ENCODE data around the gene PCNX2.

The PCNX2 gene

DNA sequence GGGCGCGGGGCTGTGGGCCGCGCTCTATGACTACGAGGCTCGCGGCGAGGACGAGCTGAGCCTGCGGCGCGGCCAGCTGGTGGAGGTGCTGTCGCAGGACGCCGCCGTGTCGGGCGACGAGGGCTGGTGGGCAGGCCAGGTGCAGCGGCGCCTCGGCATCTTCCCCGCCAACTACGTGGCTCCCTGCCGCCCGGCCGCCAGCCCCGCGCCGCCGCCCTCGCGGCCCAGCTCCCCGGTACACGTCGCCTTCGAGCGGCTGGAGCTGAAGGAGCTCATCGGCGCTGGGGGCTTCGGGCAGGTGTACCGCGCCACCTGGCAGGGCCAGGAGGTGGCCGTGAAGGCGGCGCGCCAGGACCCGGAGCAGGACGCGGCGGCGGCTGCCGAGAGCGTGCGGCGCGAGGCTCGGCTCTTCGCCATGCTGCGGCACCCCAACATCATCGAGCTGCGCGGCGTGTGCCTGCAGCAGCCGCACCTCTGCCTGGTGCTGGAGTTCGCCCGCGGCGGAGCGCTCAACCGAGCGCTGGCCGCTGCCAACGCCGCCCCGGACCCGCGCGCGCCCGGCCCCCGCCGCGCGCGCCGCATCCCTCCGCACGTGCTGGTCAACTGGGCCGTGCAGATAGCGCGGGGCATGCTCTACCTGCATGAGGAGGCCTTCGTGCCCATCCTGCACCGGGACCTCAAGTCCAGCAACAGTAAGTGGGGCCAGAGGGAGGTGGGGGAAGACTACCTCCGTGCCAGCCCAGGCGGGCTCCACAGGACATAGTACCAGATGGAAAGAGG lies 32.8 kb upstream of the PCNX2 start:
- DNase-seq (ENCODE audit: low read depth, low spot score), result no peak
- ChIA-PET POLR2A (interaction anchor here (0.5 kb wide), 1 partner anchor 247 kb away, joined by 3 read pairs; no protein-coding TSS in a partner anchor), CTCF (no interaction called here)
- peak overlapping the region; percentile 51 for H3K4me3 ChIP-seq (ENCODE audit: low read depth, low read length)
- no peak for TF ChIP-seq CTCF (IDR thresholded peaks at IDR 0.05; ENCODE audit: insufficient read depth, low read length, missing control alignments)

- CTCF ChIA-PET, result no interaction called here
- peak within 1 kb of the TSS; percentile 51 for H3K4me3 ChIP-seq (ENCODE audit: low read depth, low read length)
- no peak for DNase-seq (ENCODE audit: low read depth, low spot score)
- no peak for TF ChIP-seq CTCF (IDR thresholded peaks at IDR 0.05; ENCODE audit: insufficient read depth, low read length, missing control alignments)
- POLR2A ChIA-PET, result no interaction called here
Observed at GRCh38 chr1:233327651-233328141, 32.2 kb upstream of the PCNX2 start, which contains the start of gene MAP3K21. MAP3K21 (plus strand) TSS chr1:233327724; CDS start chr1:233328029, 305 bp downstream.

GRCh38 chr1:233326811-233327650 lies 31.5 kb upstream of the PCNX2 start:
- ChIA-PET CTCF (no interaction called here), POLR2A (no interaction called here)
- TF ChIP-seq CTCF (IDR thresholded peaks at IDR 0.05; ENCODE audit: insufficient read depth, low read length, missing control alignments), result no peak
- peak overlapping the region; percentile 8; the same call in 1 of the 2 replicates for H3K4me3 ChIP-seq (ENCODE audit: low read depth, low read length)
- no peak for DNase-seq (ENCODE audit: low read depth, low spot score)

GRCh38 chr1:233326319-233326718 lies 30.8 kb upstream of the PCNX2 start:
- ChIA-PET POLR2A (no interaction called here), CTCF (interaction anchor here (1.3 kb wide), 1 partner anchor 38 kb away, joined by 3 read pairs; no protein-coding TSS in a partner anchor)
- H3K4me3 ChIP-seq (ENCODE audit: low read depth, low read length), result no peak overlapping the region
- DNase-seq (ENCODE audit: low read depth, low spot score), result no peak
- TF ChIP-seq CTCF (IDR thresholded peaks at IDR 0.05; ENCODE audit: insufficient read depth, low read length, missing control alignments), result no peak

DNA sequence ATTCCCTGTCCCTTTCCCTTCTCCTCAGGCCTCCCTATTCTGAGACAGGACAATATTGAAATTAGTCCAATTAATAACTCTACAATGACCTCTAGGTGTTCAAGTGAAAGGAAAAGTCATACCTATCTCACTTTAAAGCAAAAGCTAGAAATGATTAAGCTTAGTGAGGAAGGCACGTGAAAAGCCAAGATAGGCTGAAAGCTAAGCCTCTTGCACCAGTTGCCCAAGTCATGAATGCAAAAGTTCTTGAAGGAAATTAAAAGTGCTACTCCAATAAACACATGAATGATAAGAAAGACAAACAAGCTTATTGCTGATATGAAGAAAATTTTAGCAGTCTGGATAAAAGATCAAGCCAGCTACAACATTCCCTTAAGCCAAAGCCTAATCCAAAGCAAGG lies 28.2 kb upstream of the PCNX2 start:
- no peak for TF ChIP-seq CTCF (IDR thresholded peaks at IDR 0.05; ENCODE audit: insufficient read depth, low read length, missing control alignments)
- POLR2A ChIA-PET, result no interaction called here
- CTCF ChIA-PET, result interaction anchor here (1.2 kb wide), 1 partner anchor 17 kb away, joined by 6 read pairs; no protein-coding TSS in a partner anchor
- no peak overlapping the region for H3K4me3 ChIP-seq (ENCODE audit: low read depth, low read length)
- DNase-seq (ENCODE audit: low read depth, low spot score), result no peak

DNA sequence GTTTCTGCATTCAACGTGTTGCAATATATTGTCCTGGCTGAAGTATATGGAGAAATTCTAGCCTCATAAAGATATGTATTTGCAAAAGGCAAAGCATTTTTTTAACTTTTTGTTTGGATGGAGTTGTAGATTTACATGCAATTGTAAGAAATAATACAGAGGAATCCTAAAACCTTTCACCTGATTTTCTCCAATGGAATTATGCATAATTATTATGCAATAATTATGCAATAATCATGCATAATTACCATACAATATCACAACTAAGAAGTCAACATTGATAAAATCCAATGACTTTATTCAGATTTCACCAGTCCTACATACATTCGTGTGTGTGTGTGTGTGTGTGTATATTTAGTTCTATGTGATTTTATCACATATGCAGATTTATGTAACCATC lies 24.5 kb upstream of the PCNX2 start:
- no peak for DNase-seq (ENCODE audit: low read depth, low spot score)
- CTCF ChIA-PET, result no interaction called here
- POLR2A ChIA-PET, result no interaction called here

More for the DNA sequence above, 24.5 kb upstream of the PCNX2 start:
- no peak for TF ChIP-seq CTCF (IDR thresholded peaks at IDR 0.05; ENCODE audit: insufficient read depth, low read length, missing control alignments)
- H3K4me3 ChIP-seq (ENCODE audit: low read depth, low read length), result no peak overlapping the region

Measured in AG04449 (cell line).